ENCODE data around the gene APOBEC3B. TPM values are rescaled to one million over a fixed set of nuclear protein-coding genes. Genes with fewer than 3 reads are reported as not detected.

Gene APOBEC3B
- total and polyA plus RNA-seq, 9 of the 15 experiments (the other 6 are each of a cell fraction or from before 2014, with no cell fraction given): 5.9 to 166 (median 43.2) TPM

- POLR2A ChIA-PET: no interaction called here
- TF ChIP-seq ZNF184 (CRISPR knock-in tag; IDR thresholded peaks at IDR 0.05) (no peak), SPI1 (IDR thresholded peaks at IDR 0.05; ENCODE audit: borderline replicate concordance, low read depth, low read length) (peak; percentile 85)
- H3K4me3 ChIP-seq: no peak overlapping the region
- intact Hi-C loops (cut with micrococcal nuclease): no loop called here
- H3K36me3 ChIP-seq (ENCODE audit: control insufficient read depth, insufficient read depth, low read length): no peaks in the 10 kb centered on the region
- H3K27me3 ChIP-seq (ENCODE audit: control insufficient read depth in 2 of 2, insufficient read depth in 2 of 2, low read length in 2 of 2): peaks cover 0 to 9% of the 10 kb centered on the region in 2 experiments; a peak in 1 of 5 replicates
- CTCF ChIA-PET (ENCODE audit: low intra/inter-chr PET ratio): no interaction called here
- H3K9me1 ChIP-seq (ENCODE audit: control insufficient read depth, insufficient read depth, low read length): no peaks in the 10 kb centered on the region
- no peaks in the 10 kb centered on the region for H4K20me1 ChIP-seq (replicated peaks; ENCODE audit: control insufficient read depth, insufficient read depth, low read length)
- ATAC-seq (no peak), FAIRE-seq (no peak), DNase-seq (ENCODE audit: extremely low read depth in 1 of 4, low spot score in 3 of 4) (no peak)
- H3K27ac ChIP-seq (ENCODE audit: extremely low read depth, low read depth, low read length): no peak overlapping the region
- no peaks in the 10 kb centered on the region for H3K79me2 ChIP-seq (ENCODE audit: control insufficient read depth, insufficient read depth, low read length)
- peaks cover 0 to 5% of the 10 kb centered on the region in 2 experiments; a peak in 2 of 5 replicates for H3K4me1 ChIP-seq (replicated peaks in 1 of 2; ENCODE audit: control insufficient read depth in 2 of 2, insufficient read depth in 2 of 2, low read length in 2 of 2)
- no TSS peak for BruUV-seq (replicated peaks)
- 9% methylated on average over 5 of the region's 6 CpGs for WGBS (ENCODE audit: insufficient coverage, low coverage, missing lambda C conversion rate)
- H2AFZ ChIP-seq (ENCODE audit: low read depth, low read length): no peak overlapping the region
- no peak overlapping the region for H3K4me2 ChIP-seq (ENCODE audit: insufficient read depth, low read length)
- H3K9ac ChIP-seq (ENCODE audit: insufficient read depth in 1 of 2, low read depth in 2 of 2, low read length in 2 of 2): no peak overlapping the region
- in situ Hi-C loops (cut with MboI): no loop called here
- H3K9me3 ChIP-seq (replicated peaks; ENCODE audit: control insufficient read depth, insufficient read depth, low read depth, low read length): no peaks in the 10 kb centered on the region
Observed at GRCh38 chr22:38996105-38996504, 14.0 kb downstream of the APOBEC3B start.

- CTCF ChIA-PET (ENCODE audit: low intra/inter-chr PET ratio): no interaction called here
- no peaks in the 10 kb centered on the region for H4K20me1 ChIP-seq (replicated peaks; ENCODE audit: control insufficient read depth, insufficient read depth, low read length)
- no peak overlapping the region for H3K27ac ChIP-seq (ENCODE audit: extremely low read depth, low read depth, low read length)
- BruUV-seq (replicated peaks): no TSS peak
- 7% methylated on average over 2 of the region's 3 CpGs for WGBS (ENCODE audit: insufficient coverage, low coverage, missing lambda C conversion rate)
- POLR2A ChIA-PET: no interaction called here
- TF ChIP-seq NR3C1 (CRISPR knock-in tag; IDR thresholded peaks at IDR 0.05): no peak
- H3K36me3 ChIP-seq (ENCODE audit: control insufficient read depth, insufficient read depth, low read length): no peaks in the 10 kb centered on the region
- ATAC-seq: no peak
- FAIRE-seq: no peak
- in situ Hi-C loops (cut with MboI): no loop called here
- H2AFZ ChIP-seq (ENCODE audit: low read depth, low read length): no peak overlapping the region
- no peak for DNase-seq (ENCODE audit: extremely low read depth in 1 of 4, low spot score in 3 of 4)
- peaks cover 0 to 9% of the 10 kb centered on the region in 2 experiments; a peak in 1 of 5 replicates for H3K27me3 ChIP-seq (ENCODE audit: control insufficient read depth in 2 of 2, insufficient read depth in 2 of 2, low read length in 2 of 2)
- H3K4me3 ChIP-seq: no peak overlapping the region
- intact Hi-C loops (cut with micrococcal nuclease): no loop called here
- no peaks in the 10 kb centered on the region for H3K9me3 ChIP-seq (replicated peaks; ENCODE audit: control insufficient read depth, insufficient read depth, low read depth, low read length)
- peaks cover 0 to 5% of the 10 kb centered on the region in 2 experiments; a peak in 2 of 5 replicates for H3K4me1 ChIP-seq (replicated peaks in 1 of 2; ENCODE audit: control insufficient read depth in 2 of 2, insufficient read depth in 2 of 2, low read length in 2 of 2)
- H3K4me2 ChIP-seq (ENCODE audit: insufficient read depth, low read length): no peak overlapping the region
- no peaks in the 10 kb centered on the region for H3K79me2 ChIP-seq (ENCODE audit: control insufficient read depth, insufficient read depth, low read length)
- no peaks in the 10 kb centered on the region for H3K9me1 ChIP-seq (ENCODE audit: control insufficient read depth, insufficient read depth, low read length)
- no peak overlapping the region for H3K9ac ChIP-seq (ENCODE audit: insufficient read depth in 1 of 2, low read depth in 2 of 2, low read length in 2 of 2)
Observed at GRCh38 chr22:38997518-38997917, 15.4 kb downstream of the APOBEC3B start.

Measured in K562 (cell line).